PFSK-1 (cell line): Measurements from ENCODE around the gene ADARB1.

ENCODE experiments used
- POLR2AphosphoS5 ChIP-seq: IDR thresholded peaks from 2 replicates; pipeline ENCODE4 v1.6.1; 2012; ENCODE audit warnings: low read depth, mild to moderate bottlenecking, control low read depth, low read length, moderate library complexity
- SIN3A ChIP-seq: IDR thresholded peaks from 2 replicates; pipeline ENCODE4 v1.6.1; 2012; ENCODE audit warnings: mild to moderate bottlenecking, low read length, moderate library complexity, borderline replicate concordance; ENCODE audit not compliant: insufficient read depth
- TAF1 ChIP-seq: IDR thresholded peaks from 2 replicates; pipeline ENCODE4 v1.6.1; 2012; ENCODE audit warnings: low read length, control low read depth, borderline replicate concordance; ENCODE audit not compliant: insufficient read depth
- TF ChIP-seq, protein P1 (sequence below), 2 experiments: IDR thresholded peaks; 2 replicates each; pipeline versions ENCODE4 v1.6.1 to v1.8.0; 2011 to 2012; ENCODE audit warnings: low read depth in 2 of 2, low read length in 2 of 2, control low read depth in 1 of 2, inconsistent platforms in 1 of 2, mild to moderate bottlenecking in 1 of 2, moderate library complexity in 1 of 2; ENCODE audit not compliant: insufficient read depth in 1 of 2

DNA sequence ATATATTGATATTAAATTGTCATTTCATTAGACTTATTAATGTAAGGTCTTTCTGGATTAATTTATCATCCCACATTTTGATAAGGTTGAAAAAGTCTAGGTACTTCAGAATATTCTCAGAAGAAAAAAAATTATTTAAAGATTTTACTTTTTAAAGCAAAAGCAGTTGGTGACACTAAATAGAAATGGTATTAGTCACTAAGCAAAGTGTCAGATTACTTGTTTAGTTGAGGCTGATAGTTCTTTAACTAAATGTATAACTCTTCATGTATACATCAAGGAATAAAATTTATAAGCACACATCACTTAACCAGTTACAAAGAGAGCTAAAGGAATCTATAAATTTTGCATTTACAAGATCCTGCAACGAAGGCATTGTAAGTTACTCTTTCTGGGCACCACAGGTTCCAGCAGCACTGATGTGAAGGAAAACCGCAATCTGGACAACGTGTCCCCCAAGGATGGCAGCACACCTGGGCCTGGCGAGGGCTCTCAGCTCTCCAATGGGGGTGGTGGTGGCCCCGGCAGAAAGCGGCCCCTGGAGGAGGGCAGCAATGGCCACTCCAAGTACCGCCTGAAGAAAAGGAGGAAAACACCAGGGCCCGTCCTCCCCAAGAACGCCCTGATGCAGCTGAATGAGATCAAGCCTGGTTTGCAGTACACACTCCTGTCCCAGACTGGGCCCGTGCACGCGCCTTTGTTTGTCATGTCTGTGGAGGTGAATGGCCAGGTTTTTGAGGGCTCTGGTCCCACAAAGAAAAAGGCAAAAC, 101.1 kb downstream of the ADARB1 start:
- TF ChIP-seq POLR2AphosphoS5 = no peak
- TF ChIP-seq, protein P1, sequence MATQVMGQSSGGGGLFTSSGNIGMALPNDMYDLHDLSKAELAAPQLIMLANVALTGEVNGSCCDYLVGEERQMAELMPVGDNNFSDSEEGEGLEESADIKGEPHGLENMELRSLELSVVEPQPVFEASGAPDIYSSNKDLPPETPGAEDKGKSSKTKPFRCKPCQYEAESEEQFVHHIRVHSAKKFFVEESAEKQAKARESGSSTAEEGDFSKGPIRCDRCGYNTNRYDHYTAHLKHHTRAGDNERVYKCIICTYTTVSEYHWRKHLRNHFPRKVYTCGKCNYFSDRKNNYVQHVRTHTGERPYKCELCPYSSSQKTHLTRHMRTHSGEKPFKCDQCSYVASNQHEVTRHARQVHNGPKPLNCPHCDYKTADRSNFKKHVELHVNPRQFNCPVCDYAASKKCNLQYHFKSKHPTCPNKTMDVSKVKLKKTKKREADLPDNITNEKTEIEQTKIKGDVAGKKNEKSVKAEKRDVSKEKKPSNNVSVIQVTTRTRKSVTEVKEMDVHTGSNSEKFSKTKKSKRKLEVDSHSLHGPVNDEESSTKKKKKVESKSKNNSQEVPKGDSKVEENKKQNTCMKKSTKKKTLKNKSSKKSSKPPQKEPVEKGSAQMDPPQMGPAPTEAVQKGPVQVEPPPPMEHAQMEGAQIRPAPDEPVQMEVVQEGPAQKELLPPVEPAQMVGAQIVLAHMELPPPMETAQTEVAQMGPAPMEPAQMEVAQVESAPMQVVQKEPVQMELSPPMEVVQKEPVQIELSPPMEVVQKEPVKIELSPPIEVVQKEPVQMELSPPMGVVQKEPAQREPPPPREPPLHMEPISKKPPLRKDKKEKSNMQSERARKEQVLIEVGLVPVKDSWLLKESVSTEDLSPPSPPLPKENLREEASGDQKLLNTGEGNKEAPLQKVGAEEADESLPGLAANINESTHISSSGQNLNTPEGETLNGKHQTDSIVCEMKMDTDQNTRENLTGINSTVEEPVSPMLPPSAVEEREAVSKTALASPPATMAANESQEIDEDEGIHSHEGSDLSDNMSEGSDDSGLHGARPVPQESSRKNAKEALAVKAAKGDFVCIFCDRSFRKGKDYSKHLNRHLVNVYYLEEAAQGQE (IDR thresholded peaks at IDR 0.05; ENCODE audit: insufficient read depth in 1 of 2, low read depth in 2 of 2, low read length in 2 of 2) = no peak
- no peak for TF ChIP-seq TAF1
- no peak for TF ChIP-seq SIN3A
